Tibial nerve (tissue), 4 donors: ENCODE data around the gene CENPX. TPM values are rescaled to one million over a fixed set of nuclear protein-coding genes. Genes with fewer than 3 reads are reported as not detected.

ENCODE experiments used
- DNase-seq, 2 donors: peaks; one replicate each; pipeline ENCODE4 v3.0.0-alpha.2; 2019; ENCODE audit warnings: low spot score in 2 of 2
- H3K27ac ChIP-seq, 4 donors: fragments of 200-600 bp; sonication (generic) in 3 of 4; one replicate each; pipeline ENCODE4 v1.5.1; 2017 to 2019; ENCODE audit warnings: mild to moderate bottlenecking in 1 of 4
- H3K27me3 ChIP-seq, 2 donors: fragments of 200-600 bp; sonication (generic) in 1 of 2; one replicate each; pipeline versions ENCODE4 v1.5.1 to v1.6.0; 2017 to 2019
- H3K36me3 ChIP-seq, 3 donors: fragments of 200-600 bp; sonication (generic); one replicate each; pipeline ENCODE4 v1.5.1; 2018 to 2019
- H3K4me1 ChIP-seq, 4 donors: fragments of 200-600 bp; sonication (generic) in 3 of 4; one replicate each; pipeline ENCODE4 v1.5.1; 2017 to 2019
- H3K4me3 ChIP-seq, 4 donors: fragments of 200-600 bp; sonication (generic) in 3 of 4; one replicate each; pipeline ENCODE4 v1.5.1; 2017 to 2019; ENCODE audit warnings: mild to moderate bottlenecking in 1 of 4, moderate library complexity in 1 of 4
- H3K9me3 ChIP-seq, 4 donors: fragments of 200-600 bp; sonication (generic) in 3 of 4; one replicate each; pipeline ENCODE4 v1.5.1; 2017 to 2019
- EP300 ChIP-seq, 2 donors: sonication (generic); formaldehyde crosslinking; IDR thresholded peaks; one replicate each; pipeline ENCODE4 v1.6.1; 2017; ENCODE audit warnings: antibody characterized with exemption in 2 of 2, mild to moderate bottlenecking in 1 of 2
- POLR2A ChIP-seq, 2 donors: fragments of 450-650 bp; IDR thresholded peaks; one replicate each; pipeline ENCODE4 v1.6.1; 2017; ENCODE audit warnings: antibody characterized with exemption in 2 of 2, mild to moderate bottlenecking in 2 of 2, moderate library complexity in 2 of 2
- WGBS, 2 donors: methylation state at CpG; one replicate each; pipeline ENCODE4 v1.1.5; 2018; 5-methylcytosine and 5-hydroxymethylcytosine counted together
- total RNA-seq, 4 donors: library from RNA; depleted of rRNA; stranded (reverse); fragments of >200 nt; gene quantifications; one replicate each; pipeline ENCODE4 v1.1.0, GENCODE V29; 2016
- TF ChIP-seq, protein P1 (sequence below), 5 experiments: fragments of 200-600 bp in 3 of 5; fragments of 450-650 bp in 2 of 5; sonication (generic) in 3 of 5; IDR thresholded peaks; one replicate each; pipeline ENCODE4 v1.5.1; 2016 to 2019; ENCODE audit warnings: antibody characterized with exemption in 5 of 5, mild to moderate bottlenecking in 3 of 5, moderate library complexity in 2 of 5

CENPX gene
- total RNA-seq, 4 donors from 2014 or later, result 69.9 to 143 (median 78.0) TPM

DNA sequence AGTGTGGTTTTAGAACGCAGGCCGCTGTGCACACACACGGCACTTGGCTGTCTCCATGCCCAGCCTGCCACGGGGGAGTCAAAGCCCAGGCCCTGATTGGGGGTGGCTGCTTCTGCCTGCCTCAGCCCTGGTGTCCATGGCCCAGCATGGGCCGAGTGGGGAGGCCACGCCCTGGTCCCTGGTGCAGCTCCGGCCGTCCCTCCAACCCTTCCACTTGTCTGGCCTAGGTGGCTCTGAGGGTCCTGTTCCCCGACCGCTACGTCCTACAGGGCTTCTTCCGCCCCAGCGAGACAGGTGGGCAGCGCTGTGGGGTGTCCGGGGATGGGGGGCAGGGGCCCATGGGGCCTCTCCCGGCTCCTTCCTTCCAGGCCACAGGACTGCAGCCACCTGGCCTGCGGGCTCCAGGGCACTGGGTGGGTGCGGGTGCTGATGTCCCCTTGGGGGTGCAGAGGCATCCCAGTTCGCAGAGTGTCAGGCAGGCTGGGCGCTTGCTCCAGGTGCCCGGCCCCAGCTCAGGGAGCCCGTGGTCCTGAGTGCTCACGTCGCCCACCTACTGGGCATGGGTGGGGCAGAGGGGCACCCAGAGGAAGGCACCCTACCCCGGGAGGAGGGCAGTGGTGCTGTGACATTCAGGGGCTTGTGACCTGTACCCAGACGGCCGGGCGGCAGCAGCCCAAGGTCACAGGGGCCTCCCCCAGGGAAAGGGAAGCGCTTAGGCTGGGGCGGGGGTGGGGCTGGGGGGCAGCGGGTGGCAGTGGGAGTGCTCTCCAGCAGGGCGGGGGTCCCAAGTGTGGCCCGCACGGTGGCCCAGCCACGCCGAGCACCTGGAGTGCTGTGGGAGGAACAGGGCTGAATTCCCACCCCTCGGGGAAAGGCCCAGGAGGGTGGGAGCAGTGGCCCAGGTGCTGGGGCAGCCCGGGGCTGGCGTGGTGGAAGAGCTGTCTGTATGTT is 11.8 kb downstream of the CENPX start:
- TF ChIP-seq EP300 (IDR thresholded peaks at IDR 0.05) (no peak), POLR2A (IDR thresholded peaks at IDR 0.05) (no peak)
- TF ChIP-seq, protein P1, sequence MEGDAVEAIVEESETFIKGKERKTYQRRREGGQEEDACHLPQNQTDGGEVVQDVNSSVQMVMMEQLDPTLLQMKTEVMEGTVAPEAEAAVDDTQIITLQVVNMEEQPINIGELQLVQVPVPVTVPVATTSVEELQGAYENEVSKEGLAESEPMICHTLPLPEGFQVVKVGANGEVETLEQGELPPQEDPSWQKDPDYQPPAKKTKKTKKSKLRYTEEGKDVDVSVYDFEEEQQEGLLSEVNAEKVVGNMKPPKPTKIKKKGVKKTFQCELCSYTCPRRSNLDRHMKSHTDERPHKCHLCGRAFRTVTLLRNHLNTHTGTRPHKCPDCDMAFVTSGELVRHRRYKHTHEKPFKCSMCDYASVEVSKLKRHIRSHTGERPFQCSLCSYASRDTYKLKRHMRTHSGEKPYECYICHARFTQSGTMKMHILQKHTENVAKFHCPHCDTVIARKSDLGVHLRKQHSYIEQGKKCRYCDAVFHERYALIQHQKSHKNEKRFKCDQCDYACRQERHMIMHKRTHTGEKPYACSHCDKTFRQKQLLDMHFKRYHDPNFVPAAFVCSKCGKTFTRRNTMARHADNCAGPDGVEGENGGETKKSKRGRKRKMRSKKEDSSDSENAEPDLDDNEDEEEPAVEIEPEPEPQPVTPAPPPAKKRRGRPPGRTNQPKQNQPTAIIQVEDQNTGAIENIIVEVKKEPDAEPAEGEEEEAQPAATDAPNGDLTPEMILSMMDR (IDR thresholded peaks at IDR 0.05), result no peak
- H3K4me1 ChIP-seq, result peaks cover 0 to 38% (median 9%) of the 10 kb centered on the region in 4 donors
- no peak overlapping the region for H3K4me3 ChIP-seq
- 86 to 88% methylated on average over 20 to 28 of the region's 39 CpGs for WGBS, 2 donors
- H3K27ac ChIP-seq, result no peak overlapping the region
- H3K36me3 ChIP-seq, result peaks cover 0 to 36% (median 0%) of the 10 kb centered on the region in 3 donors
- no peaks in the 10 kb centered on the region for H3K27me3 ChIP-seq
- no peak for DNase-seq
- H3K9me3 ChIP-seq, result no peaks in the 10 kb centered on the region

DNA sequence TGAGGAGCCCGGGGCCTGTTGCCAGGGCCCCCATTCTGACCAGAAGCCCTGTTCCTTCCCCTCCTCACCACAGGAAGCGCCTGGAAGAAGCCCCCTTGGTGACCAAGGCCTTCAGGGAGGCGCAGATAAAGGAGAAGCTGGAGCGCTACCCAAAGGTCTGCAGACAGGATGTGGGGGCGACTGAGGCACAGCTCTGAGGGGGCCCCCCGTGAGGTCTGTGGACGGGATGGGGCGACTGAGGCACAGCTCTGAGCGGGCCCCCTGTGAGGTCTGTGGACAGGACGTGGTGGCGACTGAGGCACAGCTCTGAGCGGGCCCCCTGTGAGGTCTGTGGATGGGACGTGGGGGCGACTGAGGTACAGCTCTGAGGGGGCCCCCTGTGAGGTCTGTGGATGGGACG is 13.3 kb downstream of the CENPX start:
- Histone ChIP-seq H3K27me3 (no peaks in the 10 kb centered on the region), H3K4me3 (no peak overlapping the region), H3K9me3 (no peaks in the 10 kb centered on the region), H3K36me3 (peaks cover 0 to 36% (median 0%) of the 10 kb centered on the region in 3 donors), H3K27ac (no peak overlapping the region), H3K4me1 (peaks cover 0 to 43% (median 10%) of the 10 kb centered on the region in 4 donors)
- TF ChIP-seq POLR2A (IDR thresholded peaks at IDR 0.05) (no peak), EP300 (IDR thresholded peaks at IDR 0.05) (no peak)
- TF ChIP-seq, protein P1 (IDR thresholded peaks at IDR 0.05), result no peak
- WGBS, 2 donors, result 85 to 92% methylated on average over 14 to 15 of the region's 15 CpGs
- DNase-seq, result no peak

DNA sequence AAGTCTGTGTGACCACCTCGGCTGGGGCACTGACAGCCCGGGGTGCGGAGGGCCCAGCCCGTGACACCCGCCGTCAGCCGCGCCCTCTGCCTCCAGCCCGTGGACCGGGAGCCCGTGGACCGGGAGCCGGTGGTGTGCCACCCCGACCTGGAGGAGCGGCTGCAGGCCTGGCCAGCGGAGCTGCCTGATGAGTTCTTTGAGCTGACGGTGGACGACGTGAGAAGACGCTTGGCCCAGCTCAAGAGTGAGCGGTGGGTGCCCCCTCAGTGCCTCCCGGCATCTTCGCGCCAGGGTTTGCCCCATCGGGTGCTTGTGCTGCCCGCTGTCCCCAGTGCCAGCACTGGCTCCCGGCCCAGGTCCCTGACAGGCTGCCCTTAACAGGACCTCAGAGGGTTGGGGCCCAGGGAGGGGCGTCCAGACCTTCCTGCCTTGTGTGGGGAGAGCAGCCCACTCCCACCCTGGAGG is 13.7 kb downstream of the CENPX start:
- no peaks in the 10 kb centered on the region for H3K9me3 ChIP-seq
- no peak for DNase-seq
- H3K36me3 ChIP-seq, result peaks cover 0 to 34% (median 0%) of the 10 kb centered on the region in 3 donors
- H3K27ac ChIP-seq, result no peak overlapping the region
- 50 to 76% methylated on average over 1 to 11 of the region's 28 CpGs for WGBS, 2 donors
- TF ChIP-seq POLR2A (IDR thresholded peaks at IDR 0.05) (no peak), EP300 (IDR thresholded peaks at IDR 0.05) (no peak)
- TF ChIP-seq, protein P1 (IDR thresholded peaks at IDR 0.05), result no peak
- no peak overlapping the region for H3K4me3 ChIP-seq
- no peaks in the 10 kb centered on the region for H3K27me3 ChIP-seq
- H3K4me1 ChIP-seq, result peaks cover 0 to 48% (median 14%) of the 10 kb centered on the region in 4 donors

DNA sequence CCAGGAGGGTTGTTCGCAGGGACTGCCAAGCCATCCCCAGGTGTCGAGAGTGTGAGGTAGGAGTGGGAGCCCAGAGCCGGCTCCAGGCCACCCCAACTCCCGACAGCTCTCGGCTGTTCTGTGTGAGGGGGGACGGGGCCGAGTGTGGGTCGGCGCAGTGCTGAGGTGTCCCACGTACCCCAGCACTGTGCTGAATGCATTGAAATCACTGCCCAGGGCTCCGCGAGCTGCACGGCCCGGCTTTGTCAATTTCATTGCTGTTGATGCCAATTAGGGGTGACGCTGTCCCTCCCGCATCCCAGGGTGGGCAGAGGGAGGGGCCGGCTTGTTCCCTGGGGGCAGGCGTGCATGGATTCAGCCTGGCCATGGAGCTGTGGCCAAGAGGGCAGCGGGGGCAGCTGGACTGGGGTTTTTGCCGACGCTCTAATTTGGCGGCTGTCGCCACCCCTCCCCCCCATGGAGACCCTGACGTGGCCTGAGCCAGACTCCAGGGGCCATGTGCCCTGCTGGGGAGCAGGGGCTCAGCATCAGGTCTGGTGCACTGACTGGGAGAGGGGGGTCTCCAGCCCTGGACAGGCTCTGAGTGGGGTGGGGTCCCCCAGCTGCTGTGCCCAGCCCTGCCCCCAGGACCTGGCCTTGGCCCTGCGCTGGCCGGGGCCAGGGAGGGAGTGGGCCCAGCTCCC is 14.3 kb downstream of the CENPX start:
- 64 to 82% methylated on average over 11 to 19 of the region's 26 CpGs for WGBS, 2 donors

More for the DNA sequence above, 14.3 kb downstream of the CENPX start:
- Histone ChIP-seq H3K9me3 (no peaks in the 10 kb centered on the region), H3K27ac (no peak overlapping the region), H3K36me3 (peaks cover 0 to 28% (median 0%) of the 10 kb centered on the region in 3 donors), H3K4me3 (no peak overlapping the region), H3K4me1 (peaks cover 0 to 54% (median 18%) of the 10 kb centered on the region in 4 donors), H3K27me3 (no peaks in the 10 kb centered on the region)
- no peak for TF ChIP-seq EP300 (IDR thresholded peaks at IDR 0.05)
- TF ChIP-seq POLR2A (IDR thresholded peaks at IDR 0.05), result no peak
- TF ChIP-seq, protein P1 (IDR thresholded peaks at IDR 0.05), result no peak
- no peak for DNase-seq
